Measurements from ENCODE around the gene SHH. TPM values are rescaled to one million over a fixed set of nuclear protein-coding genes. Genes with fewer than 3 reads are reported as not detected.

SHH gene
- total and polyA plus RNA-seq, 2 of the 13 experiments (the other 11 are each of a cell fraction or from before 2014, with no cell fraction given): 1.9 to 3.4 TPM

GRCh38 chr7:155808549-155809331, 3.5 kb downstream of the SHH start (continued):
- no peak for TF ChIP-seq MIER3 (CRISPR knock-in tag; IDR thresholded peaks at IDR 0.05; ENCODE audit: borderline replicate concordance)
- no peak for TF ChIP-seq ZFP62 (CRISPR knock-in tag; IDR thresholded peaks at IDR 0.05)
- TF ChIP-seq ZNF350 (CRISPR knock-in tag; IDR thresholded peaks at IDR 0.05; ENCODE audit: borderline replicate concordance, low read depth): peak; percentile 68; the same call in 1 of the 2 replicates
- no peak for TF ChIP-seq RFX5 (IDR thresholded peaks at IDR 0.05; ENCODE audit: low read depth, low read length)
- no peak for TF ChIP-seq ARHGAP35 (CRISPR knock-in tag; IDR thresholded peaks at IDR 0.05; ENCODE audit: borderline replicate concordance)
- TF ChIP-seq ZNF775 (CRISPR knock-in tag; IDR thresholded peaks at IDR 0.05; ENCODE audit: borderline replicate concordance): no peak
- TF ChIP-seq KDM5A (IDR thresholded peaks at IDR 0.05; ENCODE audit: borderline replicate concordance, low read length): no peak
- TF ChIP-seq ZNF282 (IDR thresholded peaks at IDR 0.05; ENCODE audit: partially characterized antibody): no peak
- TF ChIP-seq ZFP82 (CRISPR knock-in tag; IDR thresholded peaks at IDR 0.05; ENCODE audit: borderline replicate concordance): 0 out of 2 replicates have a peak, but pooled peaks have one; percentile 71
- TF ChIP-seq SATB2 (CRISPR knock-in tag; IDR thresholded peaks at IDR 0.05): peak; percentile 74; the same call in 1 of the 2 replicates
- TF ChIP-seq, protein P1, sequence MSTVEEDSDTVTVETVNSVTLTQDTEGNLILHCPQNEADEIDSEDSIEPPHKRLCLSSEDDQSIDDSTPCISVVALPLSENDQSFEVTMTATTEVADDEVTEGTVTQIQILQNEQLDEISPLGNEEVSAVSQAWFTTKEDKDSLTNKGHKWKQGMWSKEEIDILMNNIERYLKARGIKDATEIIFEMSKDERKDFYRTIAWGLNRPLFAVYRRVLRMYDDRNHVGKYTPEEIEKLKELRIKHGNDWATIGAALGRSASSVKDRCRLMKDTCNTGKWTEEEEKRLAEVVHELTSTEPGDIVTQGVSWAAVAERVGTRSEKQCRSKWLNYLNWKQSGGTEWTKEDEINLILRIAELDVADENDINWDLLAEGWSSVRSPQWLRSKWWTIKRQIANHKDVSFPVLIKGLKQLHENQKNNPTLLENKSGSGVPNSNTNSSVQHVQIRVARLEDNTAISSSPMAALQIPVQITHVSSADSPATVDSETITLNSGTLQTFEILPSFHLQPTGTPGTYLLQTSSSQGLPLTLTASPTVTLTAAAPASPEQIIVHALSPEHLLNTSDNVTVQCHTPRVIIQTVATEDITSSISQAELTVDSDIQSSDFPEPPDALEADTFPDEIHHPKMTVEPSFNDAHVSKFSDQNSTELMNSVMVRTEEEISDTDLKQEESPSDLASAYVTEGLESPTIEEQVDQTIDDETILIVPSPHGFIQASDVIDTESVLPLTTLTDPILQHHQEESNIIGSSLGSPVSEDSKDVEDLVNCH (CRISPR knock-in tag; IDR thresholded peaks at IDR 0.05): no peak
- no peak for TF ChIP-seq ZNF780A (CRISPR knock-in tag; IDR thresholded peaks at IDR 0.05)
- TF ChIP-seq GRHL1 (CRISPR knock-in tag; conservative IDR thresholded peaks at IDR 0.05): no peak
- no peak for TF ChIP-seq BCL3 (CRISPR knock-in tag; IDR thresholded peaks at IDR 0.05)
- TF ChIP-seq RAD51 (IDR thresholded peaks at IDR 0.05; ENCODE audit: borderline replicate concordance): no peak
- TF ChIP-seq MAF1 (CRISPR knock-in tag; IDR thresholded peaks at IDR 0.05; ENCODE audit: borderline replicate concordance): no peak
- TF ChIP-seq ZNF83 (CRISPR knock-in tag; IDR thresholded peaks at IDR 0.05; ENCODE audit: borderline replicate concordance): no peak
- TF ChIP-seq RNF219 (CRISPR knock-in tag; IDR thresholded peaks at IDR 0.05): no peak
- TF ChIP-seq ZNF660 (CRISPR knock-in tag; IDR thresholded peaks at IDR 0.05; ENCODE audit: borderline replicate concordance, low read depth): no peak

Measured in HepG2 (cell line).